ENCODE data around the gene NAT14.
A peak's percentile ranks its signal among the peaks of the same experiment; 100 is the strongest.
"Not testable (repeated sequence)": the region's sequence is repeated elsewhere in the genome, so short reads cannot be mapped to it uniquely, and the experiment has no call there.

The NAT14 gene, protein sequence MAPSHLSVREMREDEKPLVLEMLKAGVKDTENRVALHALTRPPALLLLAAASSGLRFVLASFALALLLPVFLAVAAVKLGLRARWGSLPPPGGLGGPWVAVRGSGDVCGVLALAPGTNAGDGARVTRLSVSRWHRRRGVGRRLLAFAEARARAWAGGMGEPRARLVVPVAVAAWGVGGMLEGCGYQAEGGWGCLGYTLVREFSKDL

GRCh38 chr19:55484593-55485438, at the start of gene NAT14:
NAT14 (plus strand) TSS chr19:55485188; CDS start chr19:55485709, 521 bp downstream.
- DNase-seq = peak; percentile 65

GRCh38 chr19:55436847-55437246, 48.1 kb upstream of the NAT14 start:
- DNase-seq = no peak

- DNase-seq = peak; percentile 33
Observed at GRCh38 chr19:55437410-55437809, 47.6 kb upstream of the NAT14 start.

DNA sequence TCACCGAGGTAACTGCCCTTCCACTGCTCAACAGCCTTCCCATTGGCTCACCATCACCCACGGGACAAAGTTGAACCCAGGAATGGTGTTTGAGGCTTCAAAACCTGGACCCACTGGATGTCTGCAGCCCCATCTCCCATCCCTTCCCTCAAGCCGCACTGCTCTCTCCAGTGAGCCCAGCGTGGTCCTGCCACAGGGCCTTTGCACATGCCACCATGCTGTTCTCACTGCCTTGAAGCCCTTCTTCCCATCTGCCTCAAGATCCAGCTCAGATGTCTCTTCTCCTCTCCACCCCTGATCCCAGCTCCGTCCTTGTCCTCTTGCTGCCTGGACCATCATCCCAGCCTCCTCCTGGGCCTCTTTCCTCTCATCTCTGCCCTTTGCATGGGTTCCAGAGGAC, 45.9 kb upstream of the NAT14 start:
- no peak for DNase-seq

DNA sequence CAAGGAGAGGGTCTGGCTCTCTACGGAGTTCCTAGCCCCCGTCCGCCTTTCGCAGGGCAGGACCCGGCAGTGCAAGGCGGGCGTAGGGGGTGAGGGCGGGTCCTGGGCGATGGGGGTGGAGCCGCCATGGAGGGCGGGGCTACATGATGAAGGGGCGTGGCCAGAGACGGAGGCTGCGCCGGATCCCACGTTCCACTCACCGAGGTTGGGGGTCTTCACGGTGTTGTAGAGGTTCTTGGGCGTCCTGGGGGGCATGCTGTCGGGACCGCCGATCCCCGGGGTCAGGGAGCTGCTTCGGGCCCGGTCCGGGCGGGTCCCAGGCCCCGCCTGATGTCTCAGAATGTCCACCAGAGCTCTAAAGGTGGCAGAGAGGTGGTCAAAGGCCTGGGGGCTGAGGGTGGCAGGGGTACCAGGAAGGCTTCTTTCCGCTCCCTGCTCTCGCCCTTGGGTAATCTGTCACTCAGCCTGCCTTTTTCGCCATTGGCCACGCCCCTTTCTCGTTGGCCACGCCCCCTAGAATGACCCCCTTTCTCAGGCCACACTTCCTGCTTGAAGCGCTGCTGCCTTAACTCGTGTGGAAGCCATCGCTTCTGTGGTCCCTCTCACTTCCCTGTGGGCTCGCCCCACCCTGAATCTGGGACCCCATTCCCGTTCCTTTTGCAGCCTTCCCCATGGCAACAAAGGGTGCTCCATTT, 44.4 kb upstream of the NAT14 start:
- no peak for DNase-seq

DNA sequence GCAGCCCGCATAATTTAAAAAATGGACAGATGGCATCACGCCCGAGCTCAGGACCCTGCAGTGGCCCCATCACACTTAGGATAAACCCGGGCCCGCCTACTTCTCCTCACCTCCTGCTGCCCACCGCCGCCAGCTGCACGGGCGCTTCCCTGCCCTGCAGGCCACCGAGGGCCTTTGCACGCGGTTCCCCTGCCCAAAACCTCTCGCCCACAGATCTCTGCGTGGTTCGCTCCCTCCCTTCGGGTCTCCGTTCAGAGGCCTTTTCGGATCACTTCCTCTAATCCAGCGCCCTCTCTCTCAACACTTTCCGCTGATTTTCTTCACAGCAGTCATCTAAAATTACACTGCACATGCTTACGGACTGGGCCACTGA, 43.7 kb upstream of the NAT14 start:
- no peak for DNase-seq

DNA sequence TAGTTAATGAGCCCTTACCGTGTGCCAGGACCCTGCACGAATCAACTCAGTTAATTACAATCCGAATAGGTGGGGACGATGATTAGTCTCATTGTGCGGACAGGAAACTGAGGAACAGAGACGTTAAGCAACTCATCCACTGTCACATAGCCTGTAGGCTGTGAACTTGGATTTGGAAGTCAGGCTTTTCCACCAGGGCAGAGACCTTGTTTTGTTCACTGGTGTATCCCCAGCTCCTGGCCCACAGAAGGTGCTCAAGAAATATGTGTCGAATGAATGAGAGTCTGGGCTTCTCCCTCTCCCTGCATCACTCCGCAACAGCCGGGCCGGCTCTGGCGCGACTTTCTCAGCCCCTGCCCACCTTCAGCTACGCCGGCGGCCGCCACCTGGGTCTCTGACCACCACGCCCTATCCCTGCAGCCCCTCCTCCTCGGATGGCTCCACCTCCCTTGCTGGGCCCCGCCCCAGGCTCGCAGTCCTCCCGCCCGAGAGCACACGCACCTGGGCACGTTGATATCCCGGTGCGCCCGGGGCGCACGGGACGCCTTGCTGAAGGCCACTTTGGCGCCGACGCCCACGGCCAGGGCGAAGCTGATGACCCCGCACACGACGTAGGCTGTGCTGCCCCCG, 43.2 kb upstream of the NAT14 start:
- no peak for DNase-seq

- no peak for DNase-seq
Observed at GRCh38 chr19:55442372-55442961, 42.5 kb upstream of the NAT14 start.

GRCh38 chr19:55443045-55443823, 41.8 kb upstream of the NAT14 start, which contains the start of gene SHISA7:
SHISA7 (minus strand) TSS chr19:55443300; CDS start chr19:55442863, 437 bp downstream.
- no peak for DNase-seq

DNA sequence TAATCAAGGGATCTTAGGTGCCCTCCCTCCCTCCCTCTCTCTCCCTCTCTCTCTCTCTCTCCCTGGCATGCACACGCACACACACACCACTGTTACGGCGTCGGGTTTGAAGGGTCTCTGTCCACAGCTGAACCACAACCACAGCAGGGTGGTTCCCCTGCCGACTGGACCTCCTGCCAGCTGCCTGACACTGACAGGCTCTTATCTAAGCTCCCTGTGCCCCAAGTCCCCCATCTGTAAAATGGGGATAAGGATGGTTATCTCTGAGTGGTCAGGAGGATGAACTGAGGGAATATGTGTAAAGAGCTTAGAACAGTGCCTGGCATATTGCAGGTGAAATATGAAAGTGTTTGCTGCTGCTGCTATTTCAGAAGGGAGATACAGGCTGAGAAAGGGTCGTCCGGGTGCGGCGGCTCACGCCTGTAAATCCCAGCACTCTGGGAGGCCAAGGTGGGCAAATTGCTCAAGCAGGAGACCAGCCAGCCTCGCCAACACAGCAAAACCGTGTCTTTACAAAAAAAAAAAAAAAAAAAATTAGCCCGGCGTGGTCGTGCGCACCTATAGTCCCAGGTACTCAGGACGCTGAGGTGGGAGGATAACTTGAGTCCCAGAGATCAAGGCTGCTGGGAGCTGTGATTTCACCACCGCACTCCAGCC, 41.0 kb upstream of the NAT14 start:
- DNase-seq = no peak

GRCh38 chr19:55444646-55445045, 40.3 kb upstream of the NAT14 start:
- no peak for DNase-seq

- DNase-seq = no peak
Observed at GRCh38 chr19:55446060-55446459, 38.9 kb upstream of the NAT14 start.

DNA sequence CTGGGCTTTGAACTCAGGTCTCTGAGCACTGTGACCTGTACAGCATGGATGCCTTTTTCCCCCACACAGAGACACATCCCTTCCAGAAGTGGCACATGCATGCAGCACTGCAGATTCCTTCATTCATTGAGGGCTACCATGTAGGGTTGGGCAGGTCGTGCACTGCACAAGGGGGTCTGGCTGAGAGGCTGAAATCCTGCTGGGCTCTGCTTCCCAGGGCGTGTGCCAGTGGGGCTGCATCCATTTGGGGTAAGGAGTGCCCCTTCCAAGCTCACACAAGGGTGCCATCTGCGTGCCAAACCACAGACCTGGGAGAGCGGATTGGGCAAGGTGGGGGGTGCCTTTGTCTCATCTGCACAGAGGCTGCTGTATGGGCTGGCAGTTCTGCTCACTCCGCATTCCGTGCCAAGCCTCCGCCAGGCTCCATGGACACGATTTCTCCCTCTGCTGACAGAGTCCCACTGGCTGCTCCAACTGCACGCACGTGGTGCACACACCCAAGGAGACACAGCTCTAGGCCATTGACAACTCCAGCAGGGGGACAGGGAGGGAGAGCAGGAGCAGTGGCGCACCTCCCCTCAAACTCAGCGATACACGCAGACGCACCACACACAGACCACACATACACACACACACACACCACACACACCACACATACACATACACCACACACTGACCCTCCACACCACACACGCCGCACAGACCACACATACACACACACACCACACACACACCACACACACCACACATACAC, 37.4 kb upstream of the NAT14 start:
- DNase-seq = no peak

- DNase-seq = not testable (repeated sequence)
Observed at GRCh38 chr19:55448175-55448490, 36.9 kb upstream of the NAT14 start.

GRCh38 chr19:55449469-55449868, 35.5 kb upstream of the NAT14 start:
- DNase-seq = no peak

GRCh38 chr19:55451163-55451964, 33.6 kb upstream of the NAT14 start:
- no peak for DNase-seq

DNA sequence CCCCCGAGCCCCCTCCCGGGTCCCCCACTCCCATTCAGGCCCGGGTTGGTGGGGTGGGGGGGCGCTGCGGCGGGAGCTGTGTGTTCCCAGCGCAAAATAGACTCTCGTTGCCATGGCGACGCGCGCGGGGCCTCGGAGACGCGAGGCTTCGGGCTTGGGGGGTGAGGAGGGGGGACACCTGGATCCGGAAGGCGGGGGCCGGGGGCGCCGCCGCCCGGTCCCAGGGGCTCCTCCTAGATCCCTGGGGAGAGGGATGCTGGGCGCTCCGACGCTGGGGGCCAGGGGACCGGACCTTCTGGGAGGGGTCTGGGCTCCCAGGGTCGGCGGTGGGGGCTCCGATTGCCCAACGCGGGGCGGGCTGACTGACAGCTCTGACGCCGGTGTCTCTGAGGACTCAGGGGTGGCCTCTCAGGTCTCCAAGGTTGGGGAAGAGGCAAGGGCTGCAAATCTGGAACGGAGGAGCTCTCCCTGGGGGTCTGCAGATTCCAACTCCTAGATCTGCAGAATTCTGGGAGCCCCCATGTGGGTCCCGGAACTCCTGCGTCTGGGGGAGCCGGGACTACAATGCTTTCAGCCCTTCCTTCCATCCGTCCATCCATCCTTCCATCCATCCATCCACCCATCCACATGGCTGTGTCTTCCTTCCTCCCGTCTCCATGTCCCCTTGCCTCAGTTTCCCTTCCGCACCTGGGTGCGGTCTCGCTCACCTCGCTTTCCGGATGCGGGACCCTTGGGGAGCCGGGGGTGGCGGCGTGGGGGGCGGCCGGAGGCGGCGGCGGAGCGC, 32.8 kb upstream of the NAT14 start:
- no peak for DNase-seq

DNA sequence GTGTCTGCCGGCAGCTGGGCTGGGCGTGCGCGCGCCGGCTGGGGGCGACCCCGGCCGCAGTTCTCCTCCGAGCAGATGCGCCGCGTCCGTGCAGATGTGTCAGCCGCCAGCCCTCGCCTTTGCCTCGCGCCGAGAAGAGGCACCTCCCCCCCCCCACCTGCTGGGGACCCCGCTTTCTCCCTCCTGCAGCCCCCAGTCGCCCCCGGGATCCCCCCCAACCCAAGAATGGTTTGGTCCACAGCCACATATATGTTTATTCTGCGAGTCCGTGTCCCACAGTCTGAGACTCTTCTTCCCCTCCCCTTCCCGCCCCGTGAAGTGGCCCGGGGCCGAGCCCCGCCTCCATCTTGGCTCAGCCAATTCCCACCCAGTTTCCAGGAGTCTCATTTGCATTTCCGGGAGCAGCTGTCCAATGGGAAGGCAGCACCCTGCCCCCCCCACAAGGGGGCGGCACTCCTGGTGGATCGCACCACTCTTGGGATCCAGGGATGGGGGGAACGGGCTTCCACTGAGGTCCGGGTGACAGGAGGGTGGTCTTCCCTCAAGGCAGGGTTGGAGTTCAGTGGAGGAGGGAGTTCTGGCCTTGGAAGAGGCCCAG, 32.1 kb upstream of the NAT14 start:
- no peak for DNase-seq

Measured in NCI-H510A (cell line).